Osteoblast (primary cell): ENCODE measurements around the gene CALU. TPM values are rescaled to one million over a fixed set of nuclear protein-coding genes. Genes with fewer than 3 reads are reported as not detected.
A peak's percentile ranks its signal among the peaks of the same experiment; 100 is the strongest.

Experiments used
- DNase-seq: peaks from one replicate; pipeline ENCODE4 v3.0.0; 2011; ENCODE audit warnings: low spot score, mixed read lengths; ENCODE audit not compliant: insufficient read length; ENCODE audit errors: missing footprints
- H2AFZ ChIP-seq: 2 replicates; pipeline ENCODE4 v1.6.0; 2011; ENCODE audit warnings: mild to moderate bottlenecking, low read length
- H3K27ac ChIP-seq: 2 replicates; pipeline ENCODE4 v1.5.1; 2011; ENCODE audit warnings: mild to moderate bottlenecking, low read depth, low read length, moderate library complexity
- H3K27me3 ChIP-seq: 2 replicates; pipeline ENCODE4 v1.6.0; 2012; ENCODE audit warnings: mild to moderate bottlenecking, control low read depth, inconsistent platforms, low read length, moderate library complexity; ENCODE audit not compliant: insufficient read depth
- H3K36me3 ChIP-seq: 2 replicates; pipeline ENCODE4 v1.5.1; 2011; ENCODE audit warnings: mild to moderate bottlenecking, low read length, control low read depth, moderate library complexity; ENCODE audit not compliant: insufficient read depth
- H3K4me1 ChIP-seq: 2 replicates; pipeline ENCODE4 v1.5.1; 2011; ENCODE audit warnings: mild to moderate bottlenecking, low read length, control low read depth, moderate library complexity; ENCODE audit not compliant: insufficient read depth
- H3K4me2 ChIP-seq: 2 replicates; pipeline ENCODE4 v1.6.0; 2011; ENCODE audit warnings: mild to moderate bottlenecking, low read length; ENCODE audit not compliant: insufficient read depth
- H3K4me3 ChIP-seq: fragments of 200-600 bp; sonication (generic); 3 replicates; pipeline ENCODE4 v1.5.1; 2012; ENCODE audit warnings: mild to moderate bottlenecking, low read length, inconsistent platforms; ENCODE audit not compliant: insufficient read depth
- H3K79me2 ChIP-seq: 2 replicates; pipeline ENCODE4 v1.6.0; 2012; ENCODE audit warnings: mild to moderate bottlenecking, low read length, control low read depth, inconsistent platforms; ENCODE audit not compliant: insufficient read depth
- H3K9me3 ChIP-seq: 2 replicates; pipeline ENCODE4 v1.5.1; 2011; ENCODE audit warnings: low read depth, low read length, control low read depth
- H4K20me1 ChIP-seq: 2 replicates; pipeline ENCODE4 v1.6.0; 2012; ENCODE audit warnings: mild to moderate bottlenecking, low read length, control low read depth; ENCODE audit not compliant: insufficient read depth
- total RNA-seq: library from RNA; depleted of rRNA; stranded (reverse); fragments of >200 nt; gene quantifications from 2 replicates; pipeline ENCODE4 v1.2.3, GENCODE V29; 2012
- TF ChIP-seq, protein P1 (sequence below): IDR thresholded peaks from 2 replicates; pipeline ENCODE4 v1.5.1; 2011; ENCODE audit warnings: mild to moderate bottlenecking, low read depth, low read length, moderate library complexity; ENCODE audit errors: extremely low read depth

CALU gene
- total RNA-seq, 1 donor, result 708 TPM

DNA sequence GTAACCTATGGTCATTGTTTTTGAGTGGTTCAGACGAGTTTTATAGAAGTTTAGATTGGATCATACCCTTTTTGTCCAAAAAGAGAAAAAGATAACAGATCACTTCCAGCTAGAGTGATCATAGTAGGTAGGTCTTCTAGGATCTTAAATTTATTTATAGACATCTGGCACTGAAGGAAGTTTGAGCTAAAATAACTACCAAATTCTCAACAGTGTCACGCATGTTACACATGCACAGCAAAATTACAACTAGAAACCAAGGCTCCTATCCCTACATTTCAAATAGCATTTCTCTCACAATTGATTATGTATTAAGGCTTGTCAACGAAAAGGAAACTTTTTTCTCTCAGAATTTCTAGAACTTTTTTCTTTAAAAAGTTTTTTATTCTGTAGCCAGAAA, 2.3 kb downstream of the CALU start:
- peak overlapping the region; percentile 82 for H3K4me2 ChIP-seq
- no peak overlapping the region for H2AFZ ChIP-seq
- H3K36me3 ChIP-seq, result peaks cover 10% of the 10 kb centered on the region
- H3K9me3 ChIP-seq, result no peaks in the 10 kb centered on the region
- H3K27ac ChIP-seq, result peak overlapping the region; percentile 99
- no peak for DNase-seq
- H3K4me1 ChIP-seq, result peaks cover 50% of the 10 kb centered on the region
- TF ChIP-seq, protein P1, sequence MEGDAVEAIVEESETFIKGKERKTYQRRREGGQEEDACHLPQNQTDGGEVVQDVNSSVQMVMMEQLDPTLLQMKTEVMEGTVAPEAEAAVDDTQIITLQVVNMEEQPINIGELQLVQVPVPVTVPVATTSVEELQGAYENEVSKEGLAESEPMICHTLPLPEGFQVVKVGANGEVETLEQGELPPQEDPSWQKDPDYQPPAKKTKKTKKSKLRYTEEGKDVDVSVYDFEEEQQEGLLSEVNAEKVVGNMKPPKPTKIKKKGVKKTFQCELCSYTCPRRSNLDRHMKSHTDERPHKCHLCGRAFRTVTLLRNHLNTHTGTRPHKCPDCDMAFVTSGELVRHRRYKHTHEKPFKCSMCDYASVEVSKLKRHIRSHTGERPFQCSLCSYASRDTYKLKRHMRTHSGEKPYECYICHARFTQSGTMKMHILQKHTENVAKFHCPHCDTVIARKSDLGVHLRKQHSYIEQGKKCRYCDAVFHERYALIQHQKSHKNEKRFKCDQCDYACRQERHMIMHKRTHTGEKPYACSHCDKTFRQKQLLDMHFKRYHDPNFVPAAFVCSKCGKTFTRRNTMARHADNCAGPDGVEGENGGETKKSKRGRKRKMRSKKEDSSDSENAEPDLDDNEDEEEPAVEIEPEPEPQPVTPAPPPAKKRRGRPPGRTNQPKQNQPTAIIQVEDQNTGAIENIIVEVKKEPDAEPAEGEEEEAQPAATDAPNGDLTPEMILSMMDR, result no peak
- no peaks in the 10 kb centered on the region for H3K27me3 ChIP-seq
- H3K79me2 ChIP-seq, result peaks cover 73% of the 10 kb centered on the region
- H3K4me3 ChIP-seq, result peak overlapping the region; percentile 95
- H4K20me1 ChIP-seq, result peaks cover 60% of the 10 kb centered on the region

DNA sequence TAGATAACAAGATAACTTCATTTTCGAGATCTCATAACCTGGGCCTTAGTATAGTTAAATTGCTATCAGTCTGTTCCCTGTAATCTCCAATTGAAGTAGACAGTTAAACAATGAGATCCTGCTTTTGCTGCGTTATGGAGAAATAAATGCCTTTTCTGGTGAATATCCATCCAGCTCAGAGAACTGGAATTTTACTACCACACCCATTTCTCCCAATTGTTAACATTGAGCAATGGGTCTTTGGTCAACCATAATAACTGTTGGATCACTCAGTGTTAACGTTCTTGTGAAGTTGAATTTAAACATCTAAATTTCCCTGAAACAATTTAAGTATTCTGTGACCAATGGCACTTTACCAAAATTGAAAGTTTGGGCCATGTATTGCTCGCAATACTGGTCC, 3.0 kb downstream of the CALU start:
- peak; percentile 85 for DNase-seq
- TF ChIP-seq, protein P1, result no peak

DNA sequence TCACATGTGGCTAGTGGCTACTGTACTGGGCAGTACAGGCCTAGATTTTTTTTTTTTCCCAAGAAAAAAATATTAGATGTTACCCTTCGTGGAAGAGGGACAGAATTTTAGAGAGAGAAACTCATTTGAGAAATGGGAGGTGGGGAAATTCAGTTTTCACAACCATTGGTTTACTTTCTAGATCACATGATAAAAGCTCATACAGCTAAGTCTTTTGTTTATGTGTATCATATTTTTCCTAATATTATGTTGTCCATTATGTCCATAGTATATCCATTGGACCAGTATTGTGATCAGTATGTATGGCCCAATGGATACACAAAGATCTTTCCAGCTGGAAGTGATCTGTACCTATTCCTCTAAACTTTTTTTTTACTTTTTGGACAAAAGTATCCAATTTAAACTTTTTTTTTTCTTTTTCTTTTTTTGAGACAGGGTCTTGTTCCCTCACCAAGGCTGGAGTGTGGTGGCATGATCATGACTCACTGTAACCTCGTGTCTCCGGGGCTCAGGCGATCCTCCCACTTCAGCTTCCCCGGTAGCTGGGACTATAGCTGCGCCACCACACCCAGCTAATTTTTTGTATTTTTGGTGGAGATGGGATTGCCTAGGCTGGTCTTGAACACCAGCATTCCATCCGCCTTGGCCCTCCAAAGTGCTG, 4.1 kb downstream of the CALU start:
- Histone ChIP-seq H2AFZ (no peak overlapping the region), H3K36me3 (peaks cover 23% of the 10 kb centered on the region), H3K27me3 (no peaks in the 10 kb centered on the region), H3K27ac (peak overlapping the region; percentile 99), H3K4me3 (peak overlapping the region; percentile 11), H3K9me3 (no peaks in the 10 kb centered on the region), H3K4me2 (peak overlapping the region; percentile 82), H3K4me1 (peaks cover 48% of the 10 kb centered on the region), H3K79me2 (peaks cover 91% of the 10 kb centered on the region), H4K20me1 (peaks cover 74% of the 10 kb centered on the region)
- DNase-seq, result peak; percentile 39
- TF ChIP-seq, protein P1, result no peak

More for the DNA sequence above, 3.0 kb downstream of the CALU start:
- Histone ChIP-seq H2AFZ (no peak overlapping the region), H3K4me1 (peaks cover 51% of the 10 kb centered on the region), H3K27me3 (no peaks in the 10 kb centered on the region), H3K27ac (peak overlapping the region; percentile 99), H3K4me2 (peak overlapping the region; percentile 82), H4K20me1 (peaks cover 64% of the 10 kb centered on the region), H3K79me2 (peaks cover 80% of the 10 kb centered on the region), H3K4me3 (peak overlapping the region; percentile 95), H3K9me3 (no peaks in the 10 kb centered on the region), H3K36me3 (peaks cover 13% of the 10 kb centered on the region)

DNA sequence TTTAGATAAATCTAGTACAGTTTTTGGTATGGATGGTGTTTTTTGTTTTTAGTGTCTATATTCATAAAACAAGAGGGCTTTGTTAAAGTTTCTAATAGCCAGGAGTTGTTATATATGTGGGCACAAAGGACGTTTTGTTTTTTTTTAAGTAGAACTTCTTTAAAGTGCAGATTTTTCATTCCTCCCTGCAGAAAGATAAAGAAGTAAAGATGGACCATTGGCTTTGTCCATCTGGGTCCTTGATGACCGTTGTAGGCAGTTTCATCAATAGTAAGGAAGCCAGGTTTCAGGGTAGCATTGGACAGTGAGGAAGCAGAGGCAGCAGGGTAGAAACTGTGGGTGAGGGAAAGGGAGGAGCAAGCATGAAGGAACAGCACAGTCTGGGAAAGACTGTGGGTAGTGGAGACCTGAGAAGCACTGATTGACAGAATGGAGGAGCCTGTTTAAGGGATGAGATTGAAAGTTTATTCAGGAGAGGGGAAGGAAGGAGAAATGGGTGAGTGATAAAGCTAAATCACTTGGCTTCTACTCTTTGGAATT, 5.3 kb downstream of the CALU start:
- H3K4me2 ChIP-seq, result peak overlapping the region; percentile 82
- DNase-seq, result no peak
- no peak overlapping the region for H2AFZ ChIP-seq
- H3K4me3 ChIP-seq, result no peak overlapping the region
- H4K20me1 ChIP-seq, result peaks cover 84% of the 10 kb centered on the region
- peaks cover 42% of the 10 kb centered on the region for H3K4me1 ChIP-seq
- TF ChIP-seq, protein P1, result no peak
- H3K27ac ChIP-seq, result peak overlapping the region; percentile 99
- H3K9me3 ChIP-seq, result no peaks in the 10 kb centered on the region
- peaks cover 100% of the 10 kb centered on the region for H3K79me2 ChIP-seq
- H3K36me3 ChIP-seq, result peaks cover 35% of the 10 kb centered on the region
- no peaks in the 10 kb centered on the region for H3K27me3 ChIP-seq
